Tibial artery (tissue), 4 donors: ENCODE data around the gene PCBP4.

Source experiments
- DNase-seq, 2 donors: peaks; one replicate each; pipeline ENCODE4 v3.0.0-alpha.2; 2019
- H3K27ac ChIP-seq, 2 donors: fragments of 200-600 bp; sonication (generic) in 1 of 2; 1 replicate in 1 of 2; 2 replicates in 1 of 2; pipeline ENCODE4 v1.5.1; 2018 to 2019; ENCODE audit warnings: mild to moderate bottlenecking in 1 of 2
- H3K27me3 ChIP-seq, 2 donors: fragments of 200-600 bp; sonication (generic) in 1 of 2; one replicate each; pipeline versions ENCODE4 v1.5.1 to v1.6.0; 2016 to 2019
- H3K36me3 ChIP-seq, 3 donors: fragments of 200-600 bp; sonication (generic) in 2 of 3; one replicate each; pipeline ENCODE4 v1.5.1; 2016 to 2019; ENCODE audit warnings: mild to moderate bottlenecking in 2 of 3
- H3K4me1 ChIP-seq, 4 donors: fragments of 200-600 bp; sonication (generic) in 2 of 4; 1 replicate in 3 of 4; 2 replicates in 1 of 4; pipeline ENCODE4 v1.5.1; 2016 to 2019
- H3K4me3 ChIP-seq, 2 donors: fragments of 200-600 bp; sonication (generic) in 1 of 2; 1 replicate in 1 of 2; 2 replicates in 1 of 2; pipeline ENCODE4 v1.5.1; 2018 to 2019; ENCODE audit warnings: mild to moderate bottlenecking in 2 of 2
- H3K9me3 ChIP-seq, 3 donors: fragments of 200-600 bp; sonication (generic) in 1 of 3; one replicate each; pipeline ENCODE4 v1.5.1; 2016 to 2019
- intact Hi-C: fragments of 100-400 bp; cut with DNase I; formaldehyde crosslinking; loops from one replicate; pipeline ENCODE4 v1.15.0; 2023; ENCODE audit warnings: low total_unique reads
- TF ChIP-seq, protein P1 (sequence below), 2 experiments: fragments of 200-600 bp in 1 of 2; fragments of 450-650 bp in 1 of 2; IDR thresholded peaks; one replicate each; pipeline ENCODE4 v1.5.1; 2017 to 2019; ENCODE audit warnings: antibody characterized with exemption in 2 of 2, mild to moderate bottlenecking in 1 of 2, moderate library complexity in 1 of 2

PCBP4 gene

DNA sequence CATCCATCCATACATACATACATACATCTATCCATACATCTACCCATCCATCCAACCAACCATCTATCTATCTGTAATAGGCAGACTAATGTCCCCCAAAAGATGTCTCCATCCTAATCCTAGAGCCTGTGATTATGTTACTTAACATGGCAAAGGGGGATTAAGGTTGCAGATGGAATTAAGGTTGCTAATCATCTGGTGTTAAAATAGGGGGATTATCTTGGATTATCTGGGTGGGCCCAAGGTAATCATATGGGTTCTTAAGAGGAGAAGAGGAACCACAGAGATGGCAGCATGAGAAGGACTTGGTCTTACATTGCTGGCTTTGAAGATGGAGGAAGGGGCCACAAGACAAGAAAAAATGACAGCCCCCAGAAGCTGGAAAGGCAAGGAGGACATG is 43.2 kb upstream of the PCBP4 start:
- no peak for DNase-seq
- peaks cover 0 to 16% (median 10%) of the 10 kb centered on the region in 4 donors for H3K4me1 ChIP-seq
- H3K27me3 ChIP-seq, result no peaks in the 10 kb centered on the region
- H3K27ac ChIP-seq, result no peak overlapping the region
- no peaks in the 10 kb centered on the region for H3K9me3 ChIP-seq
- TF ChIP-seq, protein P1, sequence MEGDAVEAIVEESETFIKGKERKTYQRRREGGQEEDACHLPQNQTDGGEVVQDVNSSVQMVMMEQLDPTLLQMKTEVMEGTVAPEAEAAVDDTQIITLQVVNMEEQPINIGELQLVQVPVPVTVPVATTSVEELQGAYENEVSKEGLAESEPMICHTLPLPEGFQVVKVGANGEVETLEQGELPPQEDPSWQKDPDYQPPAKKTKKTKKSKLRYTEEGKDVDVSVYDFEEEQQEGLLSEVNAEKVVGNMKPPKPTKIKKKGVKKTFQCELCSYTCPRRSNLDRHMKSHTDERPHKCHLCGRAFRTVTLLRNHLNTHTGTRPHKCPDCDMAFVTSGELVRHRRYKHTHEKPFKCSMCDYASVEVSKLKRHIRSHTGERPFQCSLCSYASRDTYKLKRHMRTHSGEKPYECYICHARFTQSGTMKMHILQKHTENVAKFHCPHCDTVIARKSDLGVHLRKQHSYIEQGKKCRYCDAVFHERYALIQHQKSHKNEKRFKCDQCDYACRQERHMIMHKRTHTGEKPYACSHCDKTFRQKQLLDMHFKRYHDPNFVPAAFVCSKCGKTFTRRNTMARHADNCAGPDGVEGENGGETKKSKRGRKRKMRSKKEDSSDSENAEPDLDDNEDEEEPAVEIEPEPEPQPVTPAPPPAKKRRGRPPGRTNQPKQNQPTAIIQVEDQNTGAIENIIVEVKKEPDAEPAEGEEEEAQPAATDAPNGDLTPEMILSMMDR (IDR thresholded peaks at IDR 0.05), result no peak
- intact Hi-C loops, result no loop called here
- no peaks in the 10 kb centered on the region for H3K36me3 ChIP-seq
- no peak overlapping the region for H3K4me3 ChIP-seq

DNA sequence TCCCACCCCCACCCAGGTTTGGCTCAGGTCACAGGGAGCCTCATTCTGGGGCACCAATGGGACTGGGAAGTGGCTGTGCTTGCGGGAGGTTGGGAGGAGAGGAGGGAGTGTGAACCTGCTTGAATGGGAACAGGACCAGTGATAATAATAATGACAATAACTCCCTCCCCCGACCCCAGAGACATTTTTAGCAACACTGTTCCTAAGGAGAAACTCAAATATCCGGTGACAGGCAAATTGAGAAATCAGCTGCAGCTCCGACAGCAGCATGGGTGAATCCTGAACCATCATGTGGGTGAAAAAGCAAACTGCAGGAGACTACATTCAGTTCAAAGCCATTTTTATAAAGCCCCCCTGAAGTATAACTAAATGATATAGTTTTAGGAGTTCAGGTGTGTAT is 40.0 kb upstream of the PCBP4 start:
- DNase-seq, result no peak
- no peaks in the 10 kb centered on the region for H3K9me3 ChIP-seq
- H3K4me1 ChIP-seq, result peaks cover 0 to 22% (median 19%) of the 10 kb centered on the region in 4 donors
- intact Hi-C loops, result no loop called here
- no peak overlapping the region for H3K4me3 ChIP-seq
- H3K27ac ChIP-seq, result no peak overlapping the region
- H3K36me3 ChIP-seq, result no peaks in the 10 kb centered on the region
- H3K27me3 ChIP-seq, result no peaks in the 10 kb centered on the region
- TF ChIP-seq, protein P1 (IDR thresholded peaks at IDR 0.05), result no peak

DNA sequence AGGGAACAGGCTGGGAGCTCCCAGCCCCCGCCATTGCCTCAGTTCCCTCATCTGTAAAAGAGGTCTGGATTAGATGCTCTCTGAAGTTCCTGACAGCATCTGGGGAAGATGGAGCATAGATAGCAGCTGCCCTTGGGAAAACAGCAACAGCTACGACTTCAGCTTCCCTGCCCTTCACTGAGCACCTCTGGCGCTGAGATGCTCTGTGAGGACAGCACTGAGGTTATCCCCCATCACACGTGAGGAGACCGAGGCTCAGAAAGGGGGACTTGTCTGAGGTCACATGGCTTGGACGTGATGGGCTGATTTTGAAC is 39.5 kb upstream of the PCBP4 start:
- Histone ChIP-seq H3K36me3 (no peaks in the 10 kb centered on the region), H3K4me1 (peaks cover 0 to 22% (median 19%) of the 10 kb centered on the region in 4 donors), H3K27ac (no peak overlapping the region), H3K9me3 (no peaks in the 10 kb centered on the region), H3K4me3 (no peak overlapping the region), H3K27me3 (no peaks in the 10 kb centered on the region)
- TF ChIP-seq, protein P1 (IDR thresholded peaks at IDR 0.05), result no peak
- DNase-seq, result no peak
- intact Hi-C loops, result no loop called here

DNA sequence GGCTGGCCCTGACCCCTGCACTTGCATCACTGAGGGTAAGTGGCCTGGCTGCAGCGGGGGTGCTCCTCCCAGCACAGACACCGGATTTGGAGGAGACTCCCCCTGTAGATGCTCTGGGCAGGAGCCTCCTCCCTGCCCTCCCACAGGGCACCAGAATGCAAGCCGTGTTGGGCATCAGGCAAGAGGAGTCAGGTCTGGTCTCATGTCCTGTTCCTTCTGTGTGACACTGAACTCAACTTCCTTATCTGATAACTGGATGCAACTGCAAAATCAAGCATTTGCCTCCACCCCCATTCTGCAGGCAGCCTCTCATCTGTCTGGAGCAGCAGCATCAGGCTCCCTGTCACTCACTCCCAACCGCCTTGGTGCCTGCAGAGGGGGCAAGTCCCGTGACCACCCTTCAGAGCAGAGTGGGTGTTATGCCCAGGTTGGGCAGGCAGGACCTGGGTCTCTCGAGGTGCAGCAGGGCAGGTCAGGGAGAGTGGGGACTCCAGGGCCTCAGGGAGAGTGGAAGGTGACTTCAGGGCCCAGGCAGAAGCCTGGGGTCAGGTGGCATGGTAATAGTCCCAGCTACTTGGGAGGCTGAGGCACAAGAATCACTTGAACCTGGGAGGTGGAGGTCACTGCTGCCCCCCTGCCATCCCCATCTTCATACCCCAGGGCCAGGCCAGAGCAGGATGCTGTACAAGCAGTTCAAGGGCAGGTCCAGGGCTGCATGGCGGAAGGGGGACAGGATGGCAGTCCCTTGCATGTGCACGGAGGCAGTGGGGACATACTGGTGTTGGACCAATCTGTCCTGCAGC is 39.0 kb upstream of the PCBP4 start:
- no peaks in the 10 kb centered on the region for H3K36me3 ChIP-seq
- H3K27ac ChIP-seq, result peak overlapping the region; percentile 11 to 41
- no peaks in the 10 kb centered on the region for H3K27me3 ChIP-seq
- intact Hi-C loops, result no loop called here
- no peak for DNase-seq
- no peaks in the 10 kb centered on the region for H3K9me3 ChIP-seq
- H3K4me1 ChIP-seq, result peaks cover 0 to 27% (median 21%) of the 10 kb centered on the region in 4 donors
- no peak overlapping the region for H3K4me3 ChIP-seq
- TF ChIP-seq, protein P1 (IDR thresholded peaks at IDR 0.05), result no peak

DNA sequence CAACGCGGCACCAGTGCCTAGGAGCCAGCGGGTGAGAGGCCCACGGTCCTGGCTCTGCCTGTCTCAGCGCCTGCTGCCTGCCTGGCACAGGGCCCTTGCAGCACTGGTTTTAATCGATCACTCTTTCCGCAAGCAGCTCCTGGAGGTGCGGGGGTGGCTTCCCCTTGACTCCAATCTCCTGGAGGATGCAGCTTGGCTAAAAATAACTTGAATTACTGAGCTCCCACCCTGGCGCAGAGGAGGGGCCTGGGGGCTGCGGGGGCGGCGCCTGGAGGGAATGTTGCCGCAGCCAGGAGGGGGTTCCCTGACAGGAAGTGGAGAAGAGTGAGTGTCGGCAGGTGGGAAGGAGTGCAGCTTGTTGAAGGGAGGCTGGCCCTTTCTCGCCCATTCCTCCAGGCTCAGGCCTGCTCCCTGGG is 38.3 kb upstream of the PCBP4 start:
- DNase-seq, result no peak
- H3K9me3 ChIP-seq, result no peaks in the 10 kb centered on the region
- H3K27ac ChIP-seq, result peak overlapping the region; percentile 11 to 41
- no peaks in the 10 kb centered on the region for H3K36me3 ChIP-seq
- TF ChIP-seq, protein P1 (IDR thresholded peaks at IDR 0.05), result no peak
- H3K27me3 ChIP-seq, result peaks cover 0 to 5% of the 10 kb centered on the region in 2 donors
- intact Hi-C loops, result loop anchor here (2.0 kb wide), 1 partner anchor 115 kb away; no protein-coding TSS in a partner anchor
- peaks cover 0 to 27% (median 21%) of the 10 kb centered on the region in 4 donors for H3K4me1 ChIP-seq
- no peak overlapping the region for H3K4me3 ChIP-seq
